H1 (cell line): Measurements from ENCODE around the gene CALY. TPM values are rescaled to one million over a fixed set of nuclear protein-coding genes. Genes with fewer than 3 reads are reported as not detected.

Source experiments
- CTCF ChIA-PET: fragments of 300-600 bp; sonication (Branson Sonifier 250); formaldehyde crosslinking; loops from one replicate; lab custom pipeline; 2021; ENCODE audit not compliant: partially characterized antibody; lab: Charles Lee
- POLR2A ChIA-PET: fragments of 300-600 bp; sonication (Branson Sonifier 250); formaldehyde crosslinking; loops from one replicate; lab custom pipeline; 2021; ENCODE audit warnings: inconsistent platforms; ENCODE audit not compliant: partially characterized antibody; lab: Charles Lee
- DNase-seq, 2 experiments: peaks; one replicate each; pipeline versions ENCODE4 v3.0.0 to v3.0.0-alpha.2; 2010 to 2022; ENCODE audit warnings: low spot score in 2 of 2, low read depth in 1 of 2, mixed read lengths in 1 of 2
- FAIRE-seq: peaks from 2 replicates; lab custom pipeline; 2011; peaks lifted over from hg19 to GRCh38; lab: Jason Lieb, UNC
- H2AFZ ChIP-seq: 2 replicates; pipeline ENCODE4 v1.8.1; 2012; ENCODE audit warnings: low read length, inconsistent platforms
- H2AK5ac ChIP-seq: 2 replicates; pipeline ENCODE4 v1.6.1; 2013; ENCODE audit warnings: low read depth, low read length
- H2BK120ac ChIP-seq: replicated peaks from 2 replicates; pipeline ENCODE3; 2013; ENCODE audit warnings: low read depth, low read length, inconsistent platforms
- H2BK12ac ChIP-seq: 2 replicates; pipeline ENCODE4 v1.6.1; 2013; ENCODE audit warnings: low read depth, low read length
- H2BK15ac ChIP-seq: 2 replicates; pipeline ENCODE4 v1.6.1; 2013; ENCODE audit warnings: low read length
- H2BK20ac ChIP-seq: 2 replicates; pipeline ENCODE4 v1.6.1; 2013; ENCODE audit warnings: low read length
- H2BK5ac ChIP-seq: 2 replicates; pipeline ENCODE4 v1.6.1; 2013; ENCODE audit warnings: low read depth, low read length
- H3K14ac ChIP-seq: 2 replicates; pipeline ENCODE4 v1.6.1; 2013; ENCODE audit warnings: inconsistent platforms; ENCODE audit not compliant: insufficient read length
- H3K18ac ChIP-seq: 2 replicates; pipeline ENCODE4 v1.6.1; 2013; ENCODE audit warnings: low read length; ENCODE audit errors: extremely low read depth
- H3K23ac ChIP-seq: 2 replicates; pipeline ENCODE4 v1.6.1; 2013; ENCODE audit warnings: inconsistent platforms; ENCODE audit not compliant: insufficient read length
- H3K23me2 ChIP-seq: 2 replicates; pipeline ENCODE4 v1.6.1; 2013; ENCODE audit warnings: low read depth, low read length
- H3K27ac ChIP-seq: 2 replicates; pipeline ENCODE4 v1.6.1; 2011; ENCODE audit warnings: low read depth, low read length, inconsistent platforms
- H3K27me3 ChIP-seq, 4 experiments: replicated peaks in 1 of 4; 1 replicate in 1 of 4; 2 replicates in 3 of 4; pipeline versions ENCODE4 v1.6.1 to v1.8.1; 2011 to 2013; ENCODE audit warnings: low read length in 3 of 4, mild to moderate bottlenecking in 3 of 4, inconsistent platforms in 2 of 4, mixed read lengths in 2 of 4, moderate library complexity in 1 of 4; ENCODE audit not compliant: control insufficient read depth in 3 of 4, insufficient read depth in 3 of 4; ENCODE audit errors: extremely low read depth in 1 of 4
- H3K36me3 ChIP-seq, 4 experiments: 2 replicates each; pipeline versions ENCODE4 v1.6.1 to v1.8.1; 2011 to 2013; ENCODE audit warnings: mild to moderate bottlenecking in 4 of 4, low read length in 3 of 4, moderate library complexity in 2 of 4, control low read depth in 1 of 4, inconsistent platforms in 1 of 4; ENCODE audit not compliant: insufficient read depth in 4 of 4, control insufficient read depth in 2 of 4
- H3K4ac ChIP-seq: replicated peaks from 2 replicates; pipeline ENCODE3; 2013; ENCODE audit warnings: low read length, low read depth, mixed read lengths, inconsistent platforms; ENCODE audit not compliant: insufficient read length
- H3K4me1 ChIP-seq, 4 experiments: replicated peaks in 1 of 4; 1 replicate in 1 of 4; 2 replicates in 3 of 4; pipeline versions ENCODE4 v1.6.1 to v1.8.1; 2011 to 2013; ENCODE audit warnings: low read length in 3 of 4, inconsistent platforms in 2 of 4, mixed read lengths in 1 of 4; ENCODE audit not compliant: insufficient read depth in 4 of 4, control insufficient read depth in 3 of 4
- H3K4me2 ChIP-seq, 2 experiments: 2 replicates each; pipeline versions ENCODE4 v1.6.1 to v1.8.1; 2011 to 2013; ENCODE audit warnings: low read depth in 2 of 2, low read length in 2 of 2, control low read depth in 1 of 2, inconsistent platforms in 1 of 2, mild to moderate bottlenecking in 1 of 2; ENCODE audit not compliant: insufficient read depth in 1 of 2
- H3K4me3 ChIP-seq, 4 experiments: fragments of 200-600, 300-600 bp in 1 of 4; sonication (generic), shearing (Covaris generic), sonication (Bioruptor Twin) in 1 of 4; 2 replicates each; pipeline versions ENCODE4 v1.5.1 to v1.8.1; 2011 to 2016; ENCODE audit warnings: low read length in 4 of 4, low read depth in 3 of 4, control low read depth in 2 of 4, inconsistent platforms in 2 of 4, mild to moderate bottlenecking in 2 of 4, mixed read lengths in 1 of 4, moderate library complexity in 1 of 4; ENCODE audit not compliant: insufficient read depth in 2 of 4; ENCODE audit errors: extremely low read depth in 1 of 4
- H3K56ac ChIP-seq: replicated peaks from 2 replicates; pipeline ENCODE3; 2013; ENCODE audit warnings: low read depth, mild to moderate bottlenecking, mixed read lengths, low read length, inconsistent platforms; ENCODE audit not compliant: insufficient read length
- H3K79me1 ChIP-seq: 2 replicates; pipeline ENCODE4 v1.6.1; 2013; ENCODE audit warnings: low read depth, low read length, control low read depth
- H3K79me2 ChIP-seq, 2 experiments: 2 replicates each; pipeline versions ENCODE4 v1.6.1 to v1.8.1; 2012 to 2013; ENCODE audit warnings: low read length in 2 of 2, mild to moderate bottlenecking in 2 of 2, inconsistent platforms in 1 of 2; ENCODE audit not compliant: insufficient read depth in 2 of 2, control insufficient read depth in 1 of 2
- H3K9ac ChIP-seq, 4 experiments: replicated peaks in 1 of 4; 1 replicate in 1 of 4; 2 replicates in 3 of 4; pipeline versions ENCODE4 v1.6.1 to v1.8.1; 2011 to 2013; ENCODE audit warnings: low read depth in 3 of 4, low read length in 3 of 4, control low read depth in 2 of 4, mild to moderate bottlenecking in 2 of 4, moderate library complexity in 2 of 4, inconsistent platforms in 1 of 4; ENCODE audit errors: extremely low read depth in 1 of 4
- H3K9me3 ChIP-seq, 2 experiments: 2 replicates each; pipeline versions ENCODE4 v1.6.1 to v1.8.1; 2012 to 2013; ENCODE audit warnings: mild to moderate bottlenecking in 2 of 2, moderate library complexity in 2 of 2, control low read depth in 1 of 2, inconsistent platforms in 1 of 2, low read depth in 1 of 2, low read length in 1 of 2, mixed read lengths in 1 of 2; ENCODE audit not compliant: insufficient read depth in 2 of 2
- H4K20me1 ChIP-seq, 2 experiments: replicated peaks in 1 of 2; 2 replicates each; pipeline versions ENCODE3 to v1.8.1; 2011 to 2013; ENCODE audit warnings: inconsistent platforms in 2 of 2, low read length in 2 of 2, mild to moderate bottlenecking in 1 of 2; ENCODE audit not compliant: insufficient read depth in 2 of 2, control insufficient read depth in 1 of 2
- H4K5ac ChIP-seq: 2 replicates; pipeline ENCODE4 v1.6.1; 2013; ENCODE audit warnings: low read length, low read depth, mixed read lengths, inconsistent platforms; ENCODE audit not compliant: insufficient read length
- H4K8ac ChIP-seq: 2 replicates; pipeline ENCODE4 v1.8.0; 2013; ENCODE audit warnings: mild to moderate bottlenecking, moderate library complexity, low read length, inconsistent platforms; ENCODE audit not compliant: insufficient read depth; ENCODE audit errors: extremely low read depth
- H4K91ac ChIP-seq: replicated peaks from 2 replicates; pipeline ENCODE3; 2013; ENCODE audit warnings: low read length, mixed read lengths, inconsistent platforms; ENCODE audit not compliant: insufficient read length
- BACH1 ChIP-seq: IDR thresholded peaks from 2 replicates; pipeline ENCODE4 v1.6.1; 2012; ENCODE audit warnings: low read length, improper control_type of control experiment
- BRCA1 ChIP-seq: IDR thresholded peaks from 2 replicates; pipeline ENCODE4 v1.6.1; 2012; ENCODE audit warnings: low read depth, low read length, improper control_type of control experiment
- CBX5 ChIP-seq: fragments of 300-800, 300-1000 bp; sonication (generic); IDR thresholded peaks from 2 replicates; pipeline ENCODE4 v1.7.1; 2016; ENCODE audit warnings: antibody characterized with exemption, low read length, low read depth
- CREB1 ChIP-seq: IDR thresholded peaks from 2 replicates; pipeline ENCODE4 v1.6.1; 2012; ENCODE audit warnings: inconsistent platforms
- CTBP2 ChIP-seq: IDR thresholded peaks from 2 replicates; pipeline ENCODE4 v1.7.0; 2011; ENCODE audit warnings: borderline replicate concordance, mild to moderate bottlenecking, moderate library complexity, mixed read lengths, low read length; ENCODE audit not compliant: insufficient read depth, insufficient read length
- GTF2F1 ChIP-seq: IDR thresholded peaks from 2 replicates; pipeline ENCODE4 v1.6.1; 2012; ENCODE audit warnings: low read depth, low read length, improper control_type of control experiment, borderline replicate concordance
- JUN ChIP-seq: IDR thresholded peaks from 2 replicates; pipeline ENCODE4 v1.6.1; 2011; ENCODE audit warnings: low read depth, mild to moderate bottlenecking, improper control_type of control experiment, low read length
- RBBP5 ChIP-seq: IDR thresholded peaks from 2 replicates; pipeline ENCODE4 v1.7.1; 2012; ENCODE audit warnings: low read depth, mild to moderate bottlenecking, inconsistent platforms, low read length, moderate library complexity, borderline replicate concordance
- TBP ChIP-seq: IDR thresholded peaks from 2 replicates; pipeline ENCODE4 v1.6.1; 2011; ENCODE audit warnings: low read depth, low read length, improper control_type of control experiment
- WGBS, 2 experiments: shearing (Covaris generic) in 1 of 2; methylation state at CpG; one replicate each; pipeline versions ENCODE4 v1.1.6 to v1.1.7; 2013 to 2015; ENCODE audit warnings: low lambda C conversion rate in 2 of 2, mixed read lengths in 2 of 2, inconsistent platforms in 1 of 2, low coverage in 1 of 2, missing lambda C conversion rate in 1 of 2; ENCODE audit not compliant: insufficient replicate concordance in 2 of 2, insufficient coverage in 1 of 2, insufficient read length in 1 of 2; ENCODE audit errors: extremely low coverage in 1 of 2, missing lambda C conversion rate in 1 of 2; 5-methylcytosine and 5-hydroxymethylcytosine counted together
- polyA plus RNA-seq, 7 experiments: library from polyadenylated mRNA; depleted of rRNA in 3 of 7; stranded (reverse) in 5 of 7; unstranded in 2 of 7; fragments of >200 nt in 5 of 7; fragments of 200-250 nt in 2 of 7; gene quantifications; 1 replicate in 5 of 7; 2 replicates in 1 of 7; 4 replicates in 1 of 7; pipeline versions ENCODE4 v1.2.1 to v1.2.3, GENCODE V29; 2011 to 2013; ENCODE audit warnings: missing spikeins in 2 of 7, mixed read lengths in 2 of 7
- total RNA-seq: library from RNA; stranded (reverse); fragmentation: NEBNext Ultra II Directional; extraction: Animal tissue kit (Norgen Biotek cat#: 25700); gene quantifications from 2 replicates; pipeline ENCODE4 v1.2.1, GENCODE V29; 2021

The CALY gene
- total and polyA plus RNA-seq, 2 of the 8 experiments (the other 6 are each of a cell fraction or from before 2014, with no cell fraction given): 1.3 to 1.5 TPM

- no peak for TF ChIP-seq CREB1
- no peak for TF ChIP-seq TBP
- no peak for TF ChIP-seq BRCA1
- no peak for TF ChIP-seq RBBP5
- TF ChIP-seq GTF2F1: no peak
- TF ChIP-seq CTBP2: no peak
- TF ChIP-seq BACH1: no peak
- no peak for TF ChIP-seq JUN
- TF ChIP-seq CBX5: no peak
- no peaks in the 10 kb centered on the region for H3K9me3 ChIP-seq
- H3K27ac ChIP-seq: no peak overlapping the region
- H2BK120ac ChIP-seq: no peak overlapping the region
- no peak overlapping the region for H4K91ac ChIP-seq
- CTCF ChIA-PET: interaction anchor here (0.7 to 2.1 kb wide), 4 partner anchors 10 to 52 kb away, joined by 3 to 9 read pairs (median 6); no protein-coding TSS in a partner anchor
- H2BK12ac ChIP-seq: no peak overlapping the region
- H3K9ac ChIP-seq: no peak overlapping the region
- no peak overlapping the region for H2AK5ac ChIP-seq
- H3K14ac ChIP-seq: no peak overlapping the region
- no peak overlapping the region for H3K56ac ChIP-seq
- peaks cover 0 to 6% (median 3%) of the 10 kb centered on the region in 4 experiments; a peak in 3 of 7 replicates for H3K4me1 ChIP-seq
- no peak overlapping the region for H2BK15ac ChIP-seq
- H3K23ac ChIP-seq: no peak overlapping the region
- no peak for FAIRE-seq
- H3K4ac ChIP-seq: no peak overlapping the region
- no peak overlapping the region for H4K5ac ChIP-seq
- no peaks in the 10 kb centered on the region for H3K79me2 ChIP-seq
- peaks cover 4 to 13% (median 10%) of the 10 kb centered on the region in 4 experiments; a peak in 7 of 8 replicates for H3K36me3 ChIP-seq
- no peak overlapping the region for H3K4me3 ChIP-seq
- H3K4me2 ChIP-seq: no peak overlapping the region
- H2BK20ac ChIP-seq: no peak overlapping the region
- H3K27me3 ChIP-seq: peaks cover 0 to 19% (median 7%) of the 10 kb centered on the region in 4 experiments; a peak in 5 of 7 replicates
- H4K8ac ChIP-seq: no peak overlapping the region
- DNase-seq: no peak
- no peak overlapping the region for H2AFZ ChIP-seq
- H2BK5ac ChIP-seq: no peak overlapping the region
- H3K18ac ChIP-seq: no peak overlapping the region
- H3K23me2 ChIP-seq: peaks cover 6% of the 10 kb centered on the region; the same call in 1 of the 2 replicates
- POLR2A ChIA-PET: interaction anchor here (1.7 to 5.0 kb wide), 6 partner anchors 9 to 35 kb away, joined by 5 to 38 read pairs (median 6); partner anchors contain the start of gene PRAP1
- peaks cover 7 to 16% of the 10 kb centered on the region in 2 experiments for H4K20me1 ChIP-seq
- no peaks in the 10 kb centered on the region; the same call in 1 of the 2 replicates for H3K79me1 ChIP-seq
- 86% methylated on average over 11 of the region's 11 CpGs; no CpG with 5 or more reads in 1 of the 2 experiments for WGBS, 2 experiments
These were observed 22.2 kb upstream of the CALY start for GRCh38 chr10:133358925-133359310.
